ENCODE data around the gene PARD3B.

PARD3B gene

GRCh38 chr2:205566606-205567168, 1021.4 kb downstream of the PARD3B start:
- no peak for DNase-seq (ENCODE audit: low read depth)

GRCh38 chr2:205568620-205569019, 1023.3 kb downstream of the PARD3B start:
- no peak for DNase-seq (ENCODE audit: low read depth)

DNA sequence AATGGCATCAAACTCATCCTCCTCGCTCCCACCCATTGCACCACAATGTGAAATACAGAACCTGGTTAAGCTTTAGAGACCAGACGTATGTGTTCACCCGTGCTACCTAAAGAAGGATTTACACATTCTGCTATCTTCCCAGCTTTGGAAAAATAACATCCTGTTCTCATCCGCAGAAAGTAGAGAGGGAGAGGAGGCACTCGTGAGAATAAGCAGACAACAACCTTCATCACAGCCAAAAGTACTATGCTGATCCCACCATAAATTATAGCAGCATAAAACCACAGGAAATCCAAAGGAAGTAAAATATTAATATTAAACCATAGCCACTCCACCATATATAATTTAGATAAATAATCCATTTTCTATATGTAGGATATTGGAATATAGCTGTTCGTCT, 1025.4 kb downstream of the PARD3B start:
- DNase-seq (ENCODE audit: low read depth), result no peak

DNA sequence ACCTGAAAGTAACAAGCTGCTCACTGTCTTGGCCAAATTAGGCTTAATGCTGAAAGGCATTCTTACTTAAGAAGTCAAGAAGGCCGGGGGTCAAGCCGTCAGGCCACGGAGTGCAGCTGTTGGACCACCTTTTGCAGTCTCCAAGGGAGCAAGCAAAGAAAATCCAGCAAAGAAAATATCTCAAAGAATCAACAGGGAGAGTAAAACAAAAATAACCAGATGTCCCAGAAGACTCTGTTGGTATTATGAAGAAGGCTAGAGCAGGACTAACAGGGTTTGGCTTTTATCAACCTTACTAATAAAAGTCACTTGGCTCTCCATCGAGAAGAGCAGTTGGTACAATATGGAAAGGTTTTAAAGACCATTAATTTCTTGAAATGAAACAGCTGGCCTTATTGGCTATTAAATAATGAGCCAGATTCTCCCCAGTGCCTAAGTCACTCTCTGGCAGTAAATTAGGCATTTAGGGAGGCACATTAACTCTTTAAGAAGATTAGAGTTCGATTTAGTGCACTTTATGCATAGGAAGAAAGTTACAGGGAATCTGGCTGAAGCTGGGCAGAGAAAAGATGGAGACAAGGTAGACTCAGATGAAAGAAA, 1026.2 kb downstream of the PARD3B start:
- no peak for DNase-seq (ENCODE audit: low read depth)

- DNase-seq (ENCODE audit: low read depth), result no peak
Observed at GRCh38 chr2:205574001-205574400, 1028.7 kb downstream of the PARD3B start.

GRCh38 chr2:205579335-205579734, 1034.1 kb downstream of the PARD3B start:
- no peak for DNase-seq (ENCODE audit: low read depth)

GRCh38 chr2:205580212-205580987, 1035.1 kb downstream of the PARD3B start:
- DNase-seq (ENCODE audit: low read depth), result no peak

DNA sequence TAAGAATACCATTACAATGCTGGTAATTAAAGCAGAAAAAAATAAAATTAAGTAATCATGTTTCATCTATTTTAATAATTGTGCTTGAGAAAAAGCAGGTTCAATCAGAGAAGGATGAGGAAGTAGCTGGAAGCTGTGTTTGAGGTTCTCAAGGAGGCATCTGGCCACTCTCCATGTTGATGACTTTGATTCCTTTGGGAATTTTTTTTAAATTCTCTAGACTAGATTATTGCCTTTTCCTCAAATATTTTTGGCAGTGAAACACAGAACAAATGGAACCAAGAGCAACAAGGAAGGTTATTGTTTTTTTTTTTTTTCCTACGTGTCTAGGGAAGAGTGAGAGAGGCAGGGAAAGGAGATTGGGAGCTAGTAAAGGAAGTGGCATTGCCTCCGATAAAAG, 1037.1 kb downstream of the PARD3B start:
- DNase-seq (ENCODE audit: low read depth), result no peak

DNA sequence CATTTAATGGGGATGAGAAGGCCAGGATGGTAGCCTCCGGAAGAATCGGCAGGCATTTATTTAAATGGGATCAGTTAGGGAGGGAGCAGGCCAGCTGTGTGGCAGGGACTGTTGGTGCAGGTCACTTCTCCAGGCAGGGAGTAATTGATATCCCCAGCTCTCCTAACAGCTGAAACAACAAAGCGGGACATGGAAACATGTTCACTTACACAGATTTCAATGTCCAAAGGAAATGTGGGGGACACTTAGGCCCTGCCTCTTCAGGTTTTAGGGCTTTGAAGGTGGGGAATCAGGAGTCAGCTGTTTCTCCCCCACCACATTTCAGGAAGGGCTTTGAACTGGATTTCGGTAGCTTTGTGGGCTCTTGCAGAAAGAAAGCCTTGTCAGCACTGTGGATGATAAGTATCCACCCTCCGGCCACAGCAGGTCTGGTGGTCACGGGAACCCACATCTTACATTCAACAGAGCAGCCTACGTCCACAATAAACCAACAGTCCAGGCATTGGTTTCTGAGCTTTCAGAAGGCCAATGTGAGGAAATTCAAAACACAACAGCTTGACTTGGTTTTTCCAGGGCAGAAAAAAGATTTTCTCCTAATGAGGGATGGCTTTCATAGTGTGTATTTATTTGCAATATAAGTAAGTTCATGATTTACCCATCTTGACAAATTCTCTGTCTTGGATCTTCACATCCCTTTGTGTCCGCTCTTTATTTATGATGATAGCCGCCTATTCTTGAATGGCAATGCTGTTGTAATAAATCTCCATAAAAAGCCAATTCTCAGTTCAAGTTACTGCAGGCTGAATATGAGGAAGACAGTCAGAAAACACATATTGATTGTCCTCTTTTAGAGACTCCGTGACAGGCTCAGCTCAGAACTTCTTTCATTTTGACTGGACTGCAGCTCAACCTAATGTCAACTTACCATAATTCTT, 1040.4 kb downstream of the PARD3B start:
- DNase-seq (ENCODE audit: low read depth), result no peak

DNA sequence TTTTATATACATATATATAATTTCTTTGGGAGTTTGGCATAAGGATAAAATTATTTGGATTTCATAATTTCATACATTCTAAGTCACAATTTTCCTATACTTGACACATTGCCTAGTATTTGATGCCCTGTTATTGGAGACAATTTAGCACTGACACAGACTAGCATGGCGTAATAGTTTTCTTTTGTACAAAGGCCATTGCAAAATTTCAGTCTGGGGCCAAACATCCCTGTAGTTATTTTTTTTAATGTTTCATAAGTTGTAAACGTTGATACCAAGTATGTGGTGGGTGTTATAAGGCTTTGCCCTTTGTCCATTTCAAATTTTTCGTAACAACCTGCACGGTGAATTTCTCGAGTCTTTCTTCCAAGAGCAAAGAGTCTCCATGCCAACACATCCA, 1041.4 kb downstream of the PARD3B start:
- DNase-seq (ENCODE audit: low read depth), result no peak

DNA sequence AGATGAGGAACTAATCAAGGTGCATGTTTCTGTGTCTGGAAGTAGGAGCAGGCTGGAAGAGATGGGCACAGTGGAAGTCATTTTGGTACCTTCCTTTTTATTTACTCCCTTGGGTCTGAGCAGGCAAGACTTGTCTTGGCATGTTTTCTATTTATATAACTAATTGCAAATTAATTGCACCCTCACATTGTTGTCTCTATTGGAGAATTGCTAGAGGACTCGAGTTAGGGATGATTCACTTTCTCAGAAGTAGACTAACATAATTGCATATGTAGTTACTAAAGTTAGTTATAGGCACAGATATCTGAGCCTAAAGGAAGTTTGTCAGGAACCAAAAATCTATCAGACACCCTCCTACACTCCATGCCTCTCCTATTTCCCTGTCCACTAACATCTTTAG, 1044.2 kb downstream of the PARD3B start:
- DNase-seq (ENCODE audit: low read depth), result no peak

- DNase-seq (ENCODE audit: low read depth), result no peak
Observed at GRCh38 chr2:205590759-205591158, 1045.5 kb downstream of the PARD3B start.

DNA sequence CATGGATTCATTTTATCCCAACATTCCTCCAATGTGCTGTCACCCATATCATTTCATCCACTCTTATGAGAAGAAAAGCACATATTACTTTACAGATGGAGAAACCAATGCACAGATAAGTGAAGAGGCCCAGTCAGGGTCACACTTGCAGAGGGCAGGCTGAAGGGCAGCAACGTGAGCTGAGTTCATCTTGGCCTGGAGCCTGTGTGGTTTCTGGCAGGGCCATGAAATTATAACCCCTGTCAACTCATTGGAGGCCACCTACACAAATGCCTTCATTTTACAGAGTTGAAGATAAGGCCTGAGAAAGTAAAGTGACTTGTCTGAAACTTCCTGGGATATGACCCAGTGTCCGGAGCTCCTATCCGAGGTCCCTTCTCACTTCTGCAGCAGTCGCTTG, 1048.6 kb downstream of the PARD3B start:
- DNase-seq (ENCODE audit: low read depth), result no peak

DNA sequence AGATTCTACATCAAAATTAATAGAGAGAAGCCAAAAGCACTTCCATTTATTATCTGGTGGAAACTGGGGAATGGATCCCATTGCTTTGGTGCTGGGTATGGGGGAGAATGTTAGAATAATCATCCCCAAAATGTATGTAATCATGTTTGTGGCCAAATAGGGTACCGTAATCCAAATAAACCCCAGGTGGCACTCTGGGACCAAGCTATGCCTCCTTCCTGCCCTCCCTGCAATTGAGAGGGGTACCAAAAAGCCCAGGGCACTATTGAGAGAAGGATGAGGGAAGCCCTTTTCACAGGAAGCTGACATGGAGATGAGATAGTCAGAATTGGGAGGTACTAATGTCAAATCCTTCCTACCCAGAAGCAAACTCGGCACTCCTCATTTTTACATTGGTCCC, 1051.3 kb downstream of the PARD3B start:
- DNase-seq (ENCODE audit: low read depth), result no peak

DNA sequence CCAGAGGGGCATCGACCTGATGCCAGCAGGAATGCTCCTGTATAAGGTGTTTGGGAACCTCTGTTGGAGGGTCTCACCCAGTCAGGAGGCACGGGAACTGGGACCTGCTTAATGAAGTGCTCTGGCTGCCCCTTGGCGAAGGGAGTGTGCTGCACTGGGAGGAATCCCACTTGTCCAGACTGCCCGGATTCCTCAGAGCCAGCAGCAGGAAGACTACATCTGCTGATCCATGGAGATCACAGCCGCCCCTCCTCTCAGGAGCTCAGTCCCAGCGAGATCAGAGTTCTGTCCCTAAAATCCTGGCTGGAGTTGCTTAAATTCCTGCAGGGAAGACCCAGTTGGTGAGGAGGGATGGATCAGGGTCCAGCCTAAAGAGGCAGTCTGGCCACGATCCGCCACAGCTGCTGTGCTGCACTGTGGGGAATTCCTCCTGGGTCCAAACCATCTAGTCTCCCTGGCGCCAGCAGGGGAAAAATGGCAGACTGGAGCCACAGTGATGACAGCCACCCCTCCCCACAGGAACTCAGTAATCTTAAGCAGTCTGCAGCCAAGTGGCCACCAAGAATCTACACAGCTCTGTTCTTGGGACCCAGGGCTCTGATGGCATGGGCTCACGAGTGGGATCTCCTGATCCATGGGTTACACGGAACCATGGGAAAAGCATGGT, 1060.5 kb downstream of the PARD3B start:
- DNase-seq (ENCODE audit: low read depth), result no peak

- no peak for DNase-seq (ENCODE audit: low read depth)
Observed at GRCh38 chr2:205607146-205607545, 1061.9 kb downstream of the PARD3B start.

- no peak for DNase-seq (ENCODE audit: low read depth)
Observed at GRCh38 chr2:205609113-205609512, 1063.8 kb downstream of the PARD3B start.

DNA sequence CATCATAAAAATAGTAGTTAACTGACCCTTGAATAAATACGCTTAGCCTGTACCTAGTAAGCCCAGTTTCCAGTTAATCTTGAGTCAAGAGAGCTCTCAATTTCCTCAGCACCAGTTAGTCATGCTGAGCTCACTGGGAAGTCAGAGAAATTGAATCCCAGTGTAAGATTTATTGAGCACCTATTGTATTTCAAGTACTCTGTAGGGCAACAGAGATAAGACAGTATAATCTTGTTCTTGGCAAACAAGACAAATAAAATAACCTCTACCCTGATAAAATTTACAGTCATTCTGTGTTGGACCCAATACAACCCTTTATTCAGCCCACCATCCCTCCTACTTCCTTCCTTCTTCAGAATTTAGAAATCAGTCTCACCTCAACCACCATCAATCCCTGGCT, 1065.2 kb downstream of the PARD3B start:
- no peak for DNase-seq (ENCODE audit: low read depth)

- DNase-seq (ENCODE audit: low read depth), result no peak
Observed at GRCh38 chr2:205612636-205613035, 1067.4 kb downstream of the PARD3B start.

DNA sequence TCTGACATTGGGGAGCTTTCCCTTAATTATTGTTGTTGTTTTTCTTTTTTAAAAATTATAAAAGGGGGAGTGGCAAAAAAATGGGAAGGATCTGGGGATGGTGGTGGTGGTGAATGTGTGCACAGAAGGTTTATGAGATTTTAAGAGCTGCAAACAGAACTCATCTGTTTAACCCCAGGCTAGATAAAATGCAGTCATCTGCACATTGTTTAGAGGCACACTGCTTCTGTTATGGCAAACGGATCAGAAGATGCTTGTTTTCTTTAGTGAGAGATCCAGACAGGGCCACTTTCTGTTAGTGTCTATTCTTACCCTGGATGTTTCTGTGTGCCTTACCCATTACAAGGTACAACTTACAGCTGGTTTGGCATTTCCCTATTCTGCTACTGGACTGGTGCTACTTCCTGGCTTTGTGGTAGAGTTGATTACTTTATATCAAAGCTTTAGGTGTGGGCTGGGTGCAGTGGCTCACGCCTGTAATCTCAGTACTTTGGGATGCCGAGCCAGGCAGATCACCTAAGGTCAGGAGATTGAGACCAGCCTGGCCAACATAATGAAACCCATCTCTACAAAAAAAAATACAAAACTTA, 1068.8 kb downstream of the PARD3B start:
- DNase-seq (ENCODE audit: low read depth), result no peak

GRCh38 chr2:205614965-205615364, 1069.7 kb downstream of the PARD3B start:
- no peak for DNase-seq (ENCODE audit: low read depth)

DNA sequence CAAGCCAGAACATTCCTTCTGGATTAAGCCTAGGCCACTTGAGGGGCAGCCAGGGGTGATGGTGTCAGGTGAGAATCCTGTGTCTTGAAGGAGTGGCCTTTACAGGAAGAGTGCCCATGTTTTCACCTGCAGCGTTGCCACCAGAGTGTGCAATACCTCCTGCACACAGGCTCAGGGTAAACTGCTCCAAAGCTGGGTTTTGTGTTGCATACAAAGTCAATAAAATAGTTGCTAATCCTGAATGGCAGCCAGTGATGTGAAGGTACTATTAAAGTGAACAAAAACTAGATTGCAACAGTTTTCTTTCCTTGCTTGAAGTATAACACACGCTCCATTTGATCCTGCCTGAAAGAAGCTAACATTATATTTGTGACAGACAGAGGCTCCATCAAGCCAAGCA, 1072.6 kb downstream of the PARD3B start:
- no peak for DNase-seq (ENCODE audit: low read depth)
